Pulmonary artery endothelial cell (primary cell): Measurements from ENCODE around the gene ADAMTS6. TPM values are rescaled to one million over a fixed set of nuclear protein-coding genes. Genes with fewer than 3 reads are reported as not detected.
"Not testable (repeated sequence)": the region's sequence is repeated elsewhere in the genome, so short reads cannot be mapped to it uniquely, and the experiment has no call there.

Experiments used
- DNase-seq: peaks from one replicate; pipeline ENCODE4 v3.0.0-alpha.2; 2011; ENCODE audit warnings: low read depth, low spot score
- total RNA-seq: library from RNA; depleted of rRNA; stranded (reverse); fragments of >200 nt; gene quantifications from 2 replicates; pipeline ENCODE4 v1.2.3, GENCODE V29; 2014

The ADAMTS6 gene
- total RNA-seq, 1 donor from 2014 or later, result 73.1 TPM

- DNase-seq, result no peak
Measured at GRCh38 chr5:65364907-65365306, 116.8 kb downstream of the ADAMTS6 start.

GRCh38 chr5:65363499-65363898 lies 118.2 kb downstream of the ADAMTS6 start:
- no peak for DNase-seq

DNA sequence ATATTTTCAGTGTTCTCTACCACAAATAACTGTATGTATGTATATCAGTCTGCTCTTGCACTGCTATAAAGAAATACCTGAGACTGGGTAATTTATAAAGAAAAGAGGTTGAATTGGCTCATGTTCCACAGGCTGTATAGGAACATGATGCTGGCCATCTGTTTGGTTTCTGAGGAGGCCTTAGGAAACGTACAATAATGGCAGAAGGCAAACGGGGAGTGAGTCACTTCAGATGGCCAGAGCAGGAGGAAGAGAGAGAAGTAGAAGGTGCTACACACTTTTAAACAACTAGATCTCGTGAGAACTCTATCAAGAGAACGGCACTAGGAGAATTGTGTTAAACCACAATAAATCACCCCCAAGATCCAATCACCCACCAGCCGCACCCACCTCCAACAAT lies 121.7 kb downstream of the ADAMTS6 start:
- peak; percentile 24 for DNase-seq

- DNase-seq, result peak; percentile 29
Measured at GRCh38 chr5:65359569-65359968, 122.2 kb downstream of the ADAMTS6 start.

DNA sequence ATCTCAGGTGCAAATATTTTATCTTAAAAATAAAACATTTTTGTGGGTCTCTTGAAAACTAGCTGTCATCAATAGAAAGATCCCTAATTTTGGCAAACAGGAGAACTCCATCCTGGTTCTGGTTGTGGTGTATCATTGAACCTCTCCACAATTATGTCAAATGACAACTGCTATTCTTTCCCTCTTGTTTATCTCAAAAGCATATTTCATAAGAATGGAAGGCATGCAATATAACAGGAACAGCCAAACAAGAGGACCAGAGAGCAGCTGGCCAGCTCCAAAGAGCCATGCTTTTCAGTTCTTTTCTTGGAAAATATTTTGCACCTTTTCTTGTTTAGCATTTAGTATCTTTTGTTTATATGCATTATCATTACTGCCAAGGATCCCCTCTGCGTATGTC lies 125.4 kb downstream of the ADAMTS6 start:
- no peak for DNase-seq

- no peak for DNase-seq
Measured at GRCh38 chr5:65355301-65355700, 126.4 kb downstream of the ADAMTS6 start.

- DNase-seq, result no peak
Measured at GRCh38 chr5:65341835-65342234, 139.9 kb downstream of the ADAMTS6 start.

- no peak for DNase-seq
Measured at GRCh38 chr5:65338606-65339151, 143.0 kb downstream of the ADAMTS6 start.

DNA sequence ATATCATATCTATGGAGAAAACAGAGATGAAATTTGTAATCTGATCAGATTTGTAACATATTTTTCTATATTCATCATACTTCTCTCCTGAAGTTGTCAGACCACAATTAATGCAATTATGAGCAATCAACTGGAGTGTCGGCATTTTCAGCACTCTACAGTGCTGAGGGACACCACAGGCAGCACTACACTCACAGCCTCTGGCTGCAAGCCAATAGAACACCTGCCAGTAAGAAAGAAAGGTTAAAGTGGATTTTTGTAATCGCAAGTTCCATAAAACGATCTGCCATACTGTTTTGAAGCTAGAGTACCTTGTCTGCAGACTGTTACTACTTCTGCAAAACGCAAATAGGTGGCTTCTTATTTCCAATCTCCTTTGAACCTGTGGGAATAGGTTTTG lies 147.6 kb downstream of the ADAMTS6 start:
- no peak for DNase-seq

DNA sequence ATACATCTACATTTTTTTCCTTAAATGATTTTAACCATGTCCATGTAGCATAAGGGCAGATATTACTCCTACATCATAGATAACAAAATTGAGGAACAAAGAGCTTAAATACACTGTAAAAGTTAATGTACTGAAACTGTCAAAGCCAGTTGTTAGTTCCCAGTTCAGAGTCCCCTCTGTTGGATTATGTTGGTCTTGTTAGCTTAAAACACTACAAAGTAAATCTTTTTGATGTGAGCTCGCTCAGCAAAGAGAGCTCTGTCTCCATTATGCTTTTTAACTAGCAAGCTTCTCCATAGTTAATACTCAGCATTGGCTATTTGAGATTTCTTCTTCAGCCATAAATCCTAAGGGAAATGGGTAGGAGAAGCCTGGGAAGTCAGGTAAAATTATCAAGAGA lies 149.1 kb downstream of the ADAMTS6 start:
- no peak for DNase-seq

GRCh38 chr5:65329266-65329665 lies 152.5 kb downstream of the ADAMTS6 start:
- DNase-seq, result no peak

DNA sequence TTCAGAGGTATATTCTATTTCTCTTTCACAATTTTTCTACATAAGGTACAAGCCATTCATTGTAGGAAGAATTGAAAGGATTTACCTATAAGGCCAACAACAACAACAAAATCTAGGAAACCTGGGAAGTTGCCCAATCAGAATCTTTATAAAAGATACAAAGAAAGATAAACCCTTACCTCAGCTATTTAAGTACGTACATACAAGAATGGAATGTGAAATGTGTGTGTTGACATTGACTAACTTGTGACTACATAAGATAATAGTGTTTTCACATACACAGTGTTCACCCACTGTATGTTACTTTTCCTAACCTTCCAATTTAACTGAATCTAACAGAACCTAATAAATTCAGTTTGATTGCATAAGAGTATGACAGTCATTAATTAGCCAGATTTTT lies 154.1 kb downstream of the ADAMTS6 start:
- DNase-seq, result no peak

DNA sequence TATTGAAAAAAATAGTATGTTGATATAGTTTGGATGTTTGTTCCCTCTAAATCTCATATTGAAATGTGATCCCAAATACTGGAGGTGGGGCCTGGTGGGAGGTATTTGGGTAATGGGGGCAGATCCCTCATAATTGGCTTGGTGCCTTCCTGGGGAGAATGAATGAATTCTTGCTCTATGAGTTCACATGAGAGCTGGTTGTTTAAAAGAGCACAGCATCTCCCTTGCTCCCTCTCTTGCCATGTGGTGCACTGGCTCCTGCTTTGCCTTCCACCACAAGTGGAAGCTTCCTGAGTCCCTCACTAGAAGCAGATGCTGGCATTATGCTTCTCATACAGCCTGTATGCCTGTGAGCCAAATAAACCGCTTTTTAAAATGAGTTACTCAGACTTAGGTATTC lies 154.8 kb downstream of the ADAMTS6 start:
- no peak for DNase-seq

DNA sequence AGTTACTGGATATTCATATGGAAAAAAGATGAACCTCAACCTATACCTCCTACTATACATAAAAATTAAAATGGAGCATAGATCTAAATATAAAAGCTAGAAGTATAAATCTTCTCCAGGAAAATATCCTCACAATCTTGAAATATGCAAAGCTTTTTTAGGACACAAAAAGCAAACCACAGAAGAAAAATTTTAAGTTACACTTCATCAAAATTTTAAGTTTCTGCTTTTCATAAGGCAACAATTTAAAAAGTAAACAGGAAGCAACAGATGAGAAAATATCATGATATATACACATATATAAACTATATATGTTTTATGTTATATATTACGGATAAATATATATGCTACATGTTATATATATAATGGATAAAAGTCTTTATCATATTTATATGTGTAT lies 157.5 kb downstream of the ADAMTS6 start:
- DNase-seq, result no peak

- not testable (repeated sequence) for DNase-seq
Measured at GRCh38 chr5:65320704-65321103, 161.0 kb downstream of the ADAMTS6 start.

- no peak for DNase-seq
Measured at GRCh38 chr5:65320250-65320649, 161.5 kb downstream of the ADAMTS6 start.

GRCh38 chr5:65307931-65308330 lies 173.8 kb downstream of the ADAMTS6 start:
- DNase-seq, result no peak

GRCh38 chr5:65307088-65307487 lies 174.6 kb downstream of the ADAMTS6 start:
- no peak for DNase-seq

- DNase-seq, result no peak
Measured at GRCh38 chr5:65305913-65306312, 175.8 kb downstream of the ADAMTS6 start.

- no peak for DNase-seq
Measured at GRCh38 chr5:65299861-65300260, 181.9 kb downstream of the ADAMTS6 start.

GRCh38 chr5:65296067-65296466 lies 185.7 kb downstream of the ADAMTS6 start:
- DNase-seq, result no peak

DNA sequence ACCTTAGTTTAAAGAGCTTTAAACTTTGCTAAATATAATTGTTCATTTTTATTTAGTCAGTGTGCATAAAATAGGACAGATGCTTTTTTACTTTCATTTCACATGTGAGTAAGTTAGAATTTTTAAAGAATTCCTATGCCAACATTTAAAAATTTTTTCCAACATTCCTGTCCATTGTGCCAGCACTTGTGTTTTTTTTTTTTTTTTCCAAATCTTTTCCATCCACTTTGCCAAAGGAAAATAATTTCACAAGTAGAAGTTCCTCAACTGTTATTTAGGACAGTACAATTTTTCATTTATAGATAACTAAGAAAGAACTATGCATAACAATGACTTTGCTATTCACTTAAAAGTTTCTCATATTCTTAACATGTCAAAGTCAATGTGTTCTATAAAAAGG lies 189.5 kb downstream of the ADAMTS6 start:
- no peak for DNase-seq

DNA sequence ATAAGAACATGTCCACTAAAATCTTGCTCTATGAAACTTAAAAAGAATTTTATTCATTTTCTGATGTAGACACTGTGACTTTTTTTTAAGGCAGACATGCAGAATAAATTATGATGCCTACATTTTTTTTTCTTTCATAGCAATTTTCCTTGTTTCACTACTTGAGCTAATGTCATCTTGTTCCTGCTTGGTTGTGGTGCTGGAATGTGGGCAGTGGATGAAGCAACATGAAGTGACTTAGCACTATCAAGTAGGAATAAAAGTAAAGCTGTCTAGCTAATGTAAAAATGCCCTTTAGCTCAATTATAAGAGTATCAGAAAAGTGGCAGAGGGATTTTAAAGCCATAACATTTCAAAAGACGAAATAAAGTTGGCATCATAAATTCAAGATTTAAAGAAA lies 191.0 kb downstream of the ADAMTS6 start:
- DNase-seq, result no peak

GRCh38 chr5:65288657-65289056 lies 193.1 kb downstream of the ADAMTS6 start:
- DNase-seq, result no peak
